Spleen (tissue), 7 donors: ENCODE measurements around the gene NLK.

ENCODE experiments used
- POLR2A ChIP-seq, 3 donors: fragments of 450-650 bp; IDR thresholded peaks; one replicate each; pipeline ENCODE4 v1.5.1; 2017; ENCODE audit warnings: antibody characterized with exemption in 3 of 3, mild to moderate bottlenecking in 1 of 3
- TF ChIP-seq, protein P1 (sequence below), 11 experiments: fragments of 200-600 bp in 7 of 11; fragments of 450-650 bp in 4 of 11; sonication (generic) in 4 of 11; IDR thresholded peaks in 8 of 11; conservative IDR thresholded peaks in 3 of 11; 1 replicate in 7 of 11; 2 replicates in 4 of 11; pipeline versions ENCODE4 v1.4.0 to v1.8.0; 2016 to 2021; ENCODE audit warnings: antibody characterized with exemption in 11 of 11, inconsistent platforms in 4 of 11, mild to moderate bottlenecking in 1 of 11
- donor health status: DM: no; HTN: no; CAD: no; lungs with moderate emphysema.
- donor health status: DM: no; HTN: no; CAD: no.
- donor health status: DM: no; HTN: no; CAD: no.

DNA sequence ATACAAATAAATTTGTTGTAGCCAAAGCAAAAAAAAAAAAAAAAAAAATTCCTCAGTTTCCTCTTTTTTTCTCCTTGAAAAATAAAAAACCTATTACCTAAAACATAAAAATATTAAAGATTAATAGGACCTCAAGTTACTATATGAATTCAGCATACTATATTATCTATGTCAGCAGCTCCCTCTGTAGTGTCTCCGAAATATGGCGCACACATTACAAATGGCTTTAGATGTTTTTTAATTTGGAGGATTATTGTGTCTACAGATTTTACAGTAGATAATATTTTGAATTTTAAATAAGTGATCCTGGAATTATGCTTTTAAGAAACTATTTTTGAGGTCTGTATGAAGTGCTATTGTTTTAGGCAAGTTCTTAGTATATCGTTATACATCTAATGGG lies 94.4 kb downstream of the NLK start:
- TF ChIP-seq, protein P1, sequence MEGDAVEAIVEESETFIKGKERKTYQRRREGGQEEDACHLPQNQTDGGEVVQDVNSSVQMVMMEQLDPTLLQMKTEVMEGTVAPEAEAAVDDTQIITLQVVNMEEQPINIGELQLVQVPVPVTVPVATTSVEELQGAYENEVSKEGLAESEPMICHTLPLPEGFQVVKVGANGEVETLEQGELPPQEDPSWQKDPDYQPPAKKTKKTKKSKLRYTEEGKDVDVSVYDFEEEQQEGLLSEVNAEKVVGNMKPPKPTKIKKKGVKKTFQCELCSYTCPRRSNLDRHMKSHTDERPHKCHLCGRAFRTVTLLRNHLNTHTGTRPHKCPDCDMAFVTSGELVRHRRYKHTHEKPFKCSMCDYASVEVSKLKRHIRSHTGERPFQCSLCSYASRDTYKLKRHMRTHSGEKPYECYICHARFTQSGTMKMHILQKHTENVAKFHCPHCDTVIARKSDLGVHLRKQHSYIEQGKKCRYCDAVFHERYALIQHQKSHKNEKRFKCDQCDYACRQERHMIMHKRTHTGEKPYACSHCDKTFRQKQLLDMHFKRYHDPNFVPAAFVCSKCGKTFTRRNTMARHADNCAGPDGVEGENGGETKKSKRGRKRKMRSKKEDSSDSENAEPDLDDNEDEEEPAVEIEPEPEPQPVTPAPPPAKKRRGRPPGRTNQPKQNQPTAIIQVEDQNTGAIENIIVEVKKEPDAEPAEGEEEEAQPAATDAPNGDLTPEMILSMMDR (IDR thresholded peaks at IDR 0.05 in 8 of 11, conservative IDR thresholded peaks at IDR 0.05 in 3 of 11), result no peak
- no peak for TF ChIP-seq POLR2A (IDR thresholded peaks at IDR 0.05)
